Upper lobe of right lung (tissue), 1 donor: ENCODE results near the gene CLTB. TPM values are rescaled to one million over a fixed set of nuclear protein-coding genes. Genes with fewer than 3 reads are reported as not detected.

Source experiments
- ATAC-seq: fragments of 200-7000 bp; cut with Tn5 transposase; one replicate; pipeline ENCODE4 v1.9.1; 2020; ENCODE audit warnings: mild to moderate bottlenecking, moderate library complexity
- DNase-seq: peaks from one replicate; pipeline ENCODE4 v3.0.0-alpha.2; 2020
- H3K27ac ChIP-seq: fragments of 200-600 bp; one replicate; pipeline ENCODE4 v1.8.0; 2022
- H3K27me3 ChIP-seq: fragments of 200-600 bp; one replicate; pipeline ENCODE4 v1.8.0; 2022; ENCODE audit warnings: mild to moderate bottlenecking
- H3K36me3 ChIP-seq: fragments of 200-600 bp; one replicate; pipeline ENCODE4 v1.8.0; 2022
- H3K4me1 ChIP-seq: fragments of 200-600 bp; one replicate; pipeline ENCODE4 v1.8.0; 2022
- H3K4me3 ChIP-seq: fragments of 200-600 bp; one replicate; pipeline ENCODE4 v1.8.0; 2022; ENCODE audit warnings: mild to moderate bottlenecking
- H3K9me3 ChIP-seq: fragments of 200-600 bp; one replicate; pipeline ENCODE4 v1.8.0; 2022
- intact Hi-C: fragments of 100-400 bp; cut with DNase I; formaldehyde crosslinking; loops from one replicate; pipeline ENCODE4 v1.11.0; 2022
- total RNA-seq: library from RNA; stranded (reverse); fragmentation: NEBNext Ultra II Directional; extraction: Animal tissue kit (Norgen Biotek cat#: 25700); gene quantifications from one replicate; pipeline ENCODE4 v1.2.1, GENCODE V29; 2021
- TF ChIP-seq, protein P1 (sequence below): fragments of 200-600 bp; IDR thresholded peaks from one replicate; pipeline ENCODE4 v1.8.0; 2022; ENCODE audit warnings: antibody characterized with exemption
- donor health status: DM: no; HTN: yes; CAD: no; lungs with severe emphysema.

Gene CLTB
- total RNA-seq, 1 donor from 2014 or later, result 80.9 TPM

DNA sequence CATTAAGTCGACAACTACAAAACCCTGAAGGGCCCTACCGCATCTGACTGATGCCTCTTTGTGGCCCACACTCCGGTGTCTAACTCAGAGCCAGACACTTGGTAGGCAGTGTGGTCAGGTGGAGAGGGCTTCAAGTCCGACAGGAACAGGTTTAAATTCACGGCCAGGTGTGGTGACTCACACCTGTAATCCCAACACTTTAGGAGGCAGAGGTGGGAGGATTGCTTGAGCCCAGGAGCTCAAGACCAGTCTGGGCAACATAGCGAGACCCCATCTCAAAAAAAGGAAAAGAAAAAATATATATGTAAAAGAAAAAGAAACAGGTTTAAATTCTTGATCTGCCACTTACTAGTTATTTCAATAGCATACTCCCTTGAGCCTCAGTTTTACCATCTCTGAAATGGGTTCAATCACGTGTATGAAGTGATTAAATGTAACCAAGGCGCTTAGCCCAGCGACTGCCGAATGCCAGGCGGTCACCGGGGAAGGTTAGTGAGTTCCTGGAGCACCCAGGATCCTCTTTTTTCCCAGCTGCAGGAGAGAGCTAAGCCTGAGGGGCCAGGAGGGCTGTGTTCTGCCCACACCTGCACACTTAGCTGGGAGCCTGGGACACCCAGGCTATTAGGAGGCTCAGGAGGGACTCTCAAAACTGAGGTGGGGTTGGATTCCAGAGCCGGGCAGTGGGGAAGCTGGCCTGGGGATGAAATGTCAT lies 943 bp downstream of the CLTB start:
- H3K4me1 ChIP-seq, result peaks cover 32% of the 10 kb centered on the region
- no peak for ATAC-seq
- no peaks in the 10 kb centered on the region for H3K9me3 ChIP-seq
- H3K4me3 ChIP-seq, result peak overlapping the region; percentile 95
- intact Hi-C loops, result no loop called here
- H3K27me3 ChIP-seq, result no peaks in the 10 kb centered on the region
- no peaks in the 10 kb centered on the region for H3K36me3 ChIP-seq
- TF ChIP-seq, protein P1, sequence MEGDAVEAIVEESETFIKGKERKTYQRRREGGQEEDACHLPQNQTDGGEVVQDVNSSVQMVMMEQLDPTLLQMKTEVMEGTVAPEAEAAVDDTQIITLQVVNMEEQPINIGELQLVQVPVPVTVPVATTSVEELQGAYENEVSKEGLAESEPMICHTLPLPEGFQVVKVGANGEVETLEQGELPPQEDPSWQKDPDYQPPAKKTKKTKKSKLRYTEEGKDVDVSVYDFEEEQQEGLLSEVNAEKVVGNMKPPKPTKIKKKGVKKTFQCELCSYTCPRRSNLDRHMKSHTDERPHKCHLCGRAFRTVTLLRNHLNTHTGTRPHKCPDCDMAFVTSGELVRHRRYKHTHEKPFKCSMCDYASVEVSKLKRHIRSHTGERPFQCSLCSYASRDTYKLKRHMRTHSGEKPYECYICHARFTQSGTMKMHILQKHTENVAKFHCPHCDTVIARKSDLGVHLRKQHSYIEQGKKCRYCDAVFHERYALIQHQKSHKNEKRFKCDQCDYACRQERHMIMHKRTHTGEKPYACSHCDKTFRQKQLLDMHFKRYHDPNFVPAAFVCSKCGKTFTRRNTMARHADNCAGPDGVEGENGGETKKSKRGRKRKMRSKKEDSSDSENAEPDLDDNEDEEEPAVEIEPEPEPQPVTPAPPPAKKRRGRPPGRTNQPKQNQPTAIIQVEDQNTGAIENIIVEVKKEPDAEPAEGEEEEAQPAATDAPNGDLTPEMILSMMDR, result no peak
- H3K27ac ChIP-seq, result peak overlapping the region; percentile 93
- peak; percentile 66 for DNase-seq

DNA sequence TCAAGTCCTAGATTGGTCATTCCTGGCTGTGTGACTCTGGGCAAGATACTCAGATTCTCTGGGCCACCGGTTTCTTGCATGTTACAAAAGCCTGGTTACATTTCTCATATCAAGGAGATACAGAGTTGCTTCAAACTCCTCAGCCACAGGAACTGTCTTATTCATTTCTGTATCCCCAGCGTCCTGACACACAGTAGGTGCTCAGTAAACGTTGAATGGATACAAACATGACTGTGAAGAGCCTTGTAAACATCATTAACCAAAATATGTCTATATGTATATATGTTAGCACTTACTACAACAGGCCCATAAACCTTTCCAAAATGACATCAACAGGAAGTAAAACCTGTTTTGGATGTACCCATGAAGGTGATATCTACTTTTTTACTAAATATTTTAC lies 1.6 kb downstream of the CLTB start:
- Histone ChIP-seq H3K27me3 (no peaks in the 10 kb centered on the region), H3K4me3 (peak overlapping the region; percentile 95), H3K36me3 (peaks cover 6% of the 10 kb centered on the region), H3K9me3 (no peaks in the 10 kb centered on the region), H3K27ac (no peak overlapping the region), H3K4me1 (peaks cover 32% of the 10 kb centered on the region)
- TF ChIP-seq, protein P1, result no peak
- no peak for ATAC-seq
- intact Hi-C loops, result no loop called here
- no peak for DNase-seq

DNA sequence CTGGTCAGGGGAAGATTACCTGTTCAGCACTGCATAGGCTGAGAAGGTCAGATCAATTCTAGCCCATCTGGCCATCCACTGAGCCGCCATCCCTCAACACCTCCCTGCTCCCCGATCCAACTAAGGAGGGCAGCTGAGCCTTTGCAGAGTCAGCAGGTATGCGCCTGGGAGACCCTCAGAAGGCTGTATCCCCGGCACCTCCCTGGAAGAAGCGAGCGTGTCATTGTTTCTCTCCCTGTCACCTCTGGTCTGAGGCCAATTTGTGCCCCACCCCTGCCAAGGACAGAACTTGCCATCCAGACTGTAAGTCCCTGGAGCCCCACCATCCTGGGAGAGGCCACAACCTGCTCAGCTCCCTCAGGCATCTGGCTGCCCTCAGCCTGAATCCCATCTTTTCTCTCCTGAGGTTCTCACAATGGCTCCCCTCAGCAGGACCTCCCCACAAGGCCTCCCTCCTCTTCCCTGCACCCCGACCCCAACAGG lies 2.6 kb downstream of the CLTB start:
- H3K27me3 ChIP-seq, result no peaks in the 10 kb centered on the region
- no peak for ATAC-seq
- peak; percentile 46 for DNase-seq
- H3K27ac ChIP-seq, result peak overlapping the region; percentile 8
- H3K4me1 ChIP-seq, result peaks cover 32% of the 10 kb centered on the region
- intact Hi-C loops, result no loop called here
- TF ChIP-seq, protein P1, result no peak
- H3K9me3 ChIP-seq, result no peaks in the 10 kb centered on the region
- H3K4me3 ChIP-seq, result no peak overlapping the region
- H3K36me3 ChIP-seq, result peaks cover 16% of the 10 kb centered on the region

DNA sequence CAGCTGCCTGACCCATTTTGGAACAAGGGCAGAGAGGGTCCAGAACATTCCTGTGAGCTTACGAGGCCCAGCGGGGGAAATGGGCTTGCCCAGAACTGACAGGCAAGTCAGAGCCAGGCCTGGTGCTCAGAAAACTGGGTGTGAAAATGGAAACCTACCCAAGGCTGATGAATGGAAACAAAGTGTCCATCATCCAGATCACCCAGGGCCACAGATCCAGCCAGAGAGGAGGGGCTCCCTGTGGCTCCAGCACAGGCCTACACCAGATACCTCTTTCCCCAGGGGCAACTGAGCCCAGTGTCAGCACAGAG lies 3.1 kb downstream of the CLTB start:
- H3K36me3 ChIP-seq, result peaks cover 21% of the 10 kb centered on the region
- TF ChIP-seq, protein P1, result no peak
- ATAC-seq (no peak), DNase-seq (peak; percentile 40)
- peaks cover 32% of the 10 kb centered on the region for H3K4me1 ChIP-seq
- no peaks in the 10 kb centered on the region for H3K27me3 ChIP-seq
- H3K27ac ChIP-seq, result peak overlapping the region; percentile 8
- no peak overlapping the region for H3K4me3 ChIP-seq
- H3K9me3 ChIP-seq, result no peaks in the 10 kb centered on the region
- intact Hi-C loops, result no loop called here

DNA sequence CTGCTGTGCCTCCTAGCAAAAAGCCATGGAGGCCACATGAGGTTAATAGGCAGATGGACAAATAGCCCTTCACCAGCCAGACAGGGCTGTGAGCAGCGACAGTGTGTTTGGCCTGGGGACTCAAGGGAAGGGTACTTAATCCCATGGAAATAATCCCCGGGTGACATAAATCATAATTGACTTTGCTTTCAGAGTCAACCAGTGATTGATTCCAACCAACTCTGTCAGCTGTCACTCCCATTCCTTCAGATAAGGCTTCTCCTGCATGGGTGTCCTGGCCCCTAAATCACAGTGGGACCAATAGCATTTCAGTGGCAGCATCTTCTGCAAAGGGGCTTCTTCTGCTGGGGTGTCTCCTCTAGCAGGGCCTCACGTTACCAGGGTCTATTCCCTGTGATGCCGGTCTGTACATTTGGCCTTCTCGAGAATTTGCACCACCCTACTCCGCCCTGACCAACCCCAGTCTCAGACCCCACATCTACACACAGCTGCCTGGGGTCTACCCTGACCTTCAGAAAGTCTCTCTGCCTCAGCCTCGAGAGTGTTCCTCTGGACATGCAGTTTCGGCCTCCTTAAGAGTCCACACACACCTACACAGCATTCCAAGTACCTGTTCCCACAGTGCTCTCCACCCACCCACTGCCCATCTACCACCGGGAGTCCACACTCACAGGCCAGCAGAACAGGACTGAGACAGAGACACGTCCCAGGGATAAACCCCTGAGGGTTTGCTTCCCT lies 3.7 kb downstream of the CLTB start:
- no peak overlapping the region for H3K27ac ChIP-seq
- peaks cover 32% of the 10 kb centered on the region for H3K4me1 ChIP-seq
- no peaks in the 10 kb centered on the region for H3K27me3 ChIP-seq
- TF ChIP-seq, protein P1, result no peak
- no peaks in the 10 kb centered on the region for H3K9me3 ChIP-seq
- DNase-seq (peak; percentile 25), ATAC-seq (no peak)
- no peak overlapping the region for H3K4me3 ChIP-seq
- intact Hi-C loops, result no loop called here
- peaks cover 26% of the 10 kb centered on the region for H3K36me3 ChIP-seq
